ENCODE measurements around the gene MGLL. TPM values are rescaled to one million over a fixed set of nuclear protein-coding genes. Genes with fewer than 3 reads are reported as not detected.

MGLL gene
- total and polyA plus RNA-seq, 9 of the 15 experiments (the other 6 are each of a cell fraction or from before 2014, with no cell fraction given): 0.12 to 0.32 (median 0.18) TPM; not detected in 6

DNA sequence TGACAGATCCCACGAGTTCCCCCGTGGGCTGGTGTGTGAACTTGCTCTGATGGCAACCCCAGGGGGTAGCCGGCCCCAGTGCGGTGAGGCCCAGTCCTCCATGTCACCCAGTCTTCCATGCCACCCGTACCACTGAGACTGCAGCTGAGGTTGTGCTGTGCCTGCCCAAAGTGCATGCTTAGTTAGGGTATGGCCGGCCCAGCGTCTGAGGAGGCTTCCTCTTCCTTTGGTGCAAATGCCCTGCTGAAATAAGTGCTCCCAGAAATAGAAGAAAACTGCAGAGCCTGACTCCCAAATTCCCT is 31.5 kb downstream of the MGLL start:
- FAIRE-seq (no peak), ATAC-seq (no peak), DNase-seq (ENCODE audit: extremely low read depth in 1 of 4, low spot score in 3 of 4) (no peak)
- Histone ChIP-seq H3K4me3 (no peak overlapping the region), H3K4me1 (replicated peaks in 1 of 2; ENCODE audit: control insufficient read depth in 2 of 2, insufficient read depth in 2 of 2, low read length in 2 of 2) (no peaks in the 10 kb centered on the region; a peak in 1 of 5 replicates), H3K36me3 (ENCODE audit: control insufficient read depth, insufficient read depth, low read length) (no peaks in the 10 kb centered on the region), H3K79me2 (ENCODE audit: control insufficient read depth, insufficient read depth, low read length) (no peaks in the 10 kb centered on the region), H3K9me3 (replicated peaks; ENCODE audit: control insufficient read depth, insufficient read depth, low read depth, low read length) (no peaks in the 10 kb centered on the region), H3K27ac (ENCODE audit: extremely low read depth, low read depth, low read length) (no peak overlapping the region), H3K4me2 (ENCODE audit: insufficient read depth, low read length) (no peak overlapping the region), H4K20me1 (replicated peaks; ENCODE audit: control insufficient read depth, insufficient read depth, low read length) (no peaks in the 10 kb centered on the region; the same call in 1 of the 2 replicates), H3K9me1 (ENCODE audit: control insufficient read depth, insufficient read depth, low read length) (no peaks in the 10 kb centered on the region), H3K9ac (ENCODE audit: insufficient read depth in 1 of 2, low read depth in 2 of 2, low read length in 2 of 2) (no peak overlapping the region), H3K27me3 (ENCODE audit: control insufficient read depth in 2 of 2, insufficient read depth in 2 of 2, low read length in 2 of 2) (peaks cover 15 to 62% of the 10 kb centered on the region in 2 experiments; a peak in 3 of 5 replicates), H2AFZ (ENCODE audit: low read depth, low read length) (no peak overlapping the region)
- POLR2A ChIA-PET: no interaction called here
- CTCF ChIA-PET (ENCODE audit: low intra/inter-chr PET ratio): no interaction called here
- WGBS (ENCODE audit: insufficient coverage, low coverage, missing lambda C conversion rate): 0% methylated on average over 6 of the region's 7 CpGs
- in situ Hi-C loops (cut with MboI) (no loop called here), intact Hi-C loops (cut with micrococcal nuclease) (no loop called here)
- BruUV-seq (replicated peaks): no TSS peak
- TF ChIP-seq ZNF408 (CRISPR knock-in tag; IDR thresholded peaks at IDR 0.05; ENCODE audit: low read depth) (no peak), SMAD4 (CRISPR knock-in tag; conservative IDR thresholded peaks at IDR 0.05) (no peak), MCM7 (IDR thresholded peaks at IDR 0.05) (no peak), ZNF586 (CRISPR knock-in tag; conservative IDR thresholded peaks at IDR 0.05) (no peak)

DNA sequence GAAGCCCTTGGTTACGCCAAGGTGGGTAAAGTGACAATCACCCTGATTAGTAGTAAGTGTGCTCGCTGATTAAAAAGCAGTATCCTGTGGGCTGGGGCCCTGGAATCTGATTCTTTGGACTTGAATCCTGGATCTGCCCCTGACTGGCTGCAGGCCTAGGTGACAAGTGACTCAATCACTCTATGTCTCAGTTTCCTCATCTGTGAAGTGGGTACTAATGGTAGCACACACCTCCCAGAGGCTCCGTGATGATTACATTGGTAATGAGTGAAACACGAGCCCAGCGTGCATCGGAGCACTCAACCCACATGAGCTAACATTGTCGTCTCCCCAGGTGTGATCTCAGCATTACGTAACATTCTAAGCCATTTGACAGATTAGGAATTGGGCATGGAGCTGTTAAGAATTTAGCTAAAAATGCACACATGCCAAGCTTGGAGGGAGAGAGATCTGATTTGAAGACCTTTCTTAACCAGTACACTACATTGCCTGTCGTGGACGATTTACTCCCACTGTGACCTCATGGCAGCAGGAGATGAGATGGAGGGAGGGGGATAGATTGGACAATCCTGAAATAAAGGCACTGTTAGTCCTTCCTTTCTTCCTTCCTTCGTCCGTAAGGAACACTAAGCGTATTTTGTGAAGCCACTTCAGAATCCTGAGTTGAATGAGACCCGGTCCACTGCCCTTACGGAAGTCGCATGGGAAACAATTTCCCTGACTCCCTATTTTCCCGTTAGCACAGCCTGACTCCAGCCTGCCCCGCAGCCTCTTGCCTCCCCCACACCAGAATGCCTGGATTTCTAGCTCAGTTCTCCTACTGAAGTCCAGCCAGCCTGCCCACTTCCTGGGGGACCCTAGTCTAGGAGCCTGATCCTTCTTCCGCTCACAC is 32.1 kb downstream of the MGLL start:
- H3K27ac ChIP-seq (ENCODE audit: extremely low read depth, low read depth, low read length): no peak overlapping the region
- 4% methylated on average over 17 of the region's 19 CpGs for WGBS (ENCODE audit: insufficient coverage, low coverage, missing lambda C conversion rate)
- H3K36me3 ChIP-seq (ENCODE audit: control insufficient read depth, insufficient read depth, low read length): no peaks in the 10 kb centered on the region
- H2AFZ ChIP-seq (ENCODE audit: low read depth, low read length): no peak overlapping the region
- in situ Hi-C loops (cut with MboI): no loop called here
- ChIA-PET CTCF (ENCODE audit: low intra/inter-chr PET ratio) (no interaction called here), POLR2A (no interaction called here)
- H3K4me2 ChIP-seq (ENCODE audit: insufficient read depth, low read length): no peak overlapping the region
- no peaks in the 10 kb centered on the region for H3K9me1 ChIP-seq (ENCODE audit: control insufficient read depth, insufficient read depth, low read length)
- FAIRE-seq (no peak), ATAC-seq (no peak), DNase-seq (ENCODE audit: extremely low read depth in 1 of 4, low spot score in 3 of 4) (no peak)
- H4K20me1 ChIP-seq (replicated peaks; ENCODE audit: control insufficient read depth, insufficient read depth, low read length): no peaks in the 10 kb centered on the region; the same call in 1 of the 2 replicates
- H3K4me3 ChIP-seq: no peak overlapping the region
- no peaks in the 10 kb centered on the region for H3K9me3 ChIP-seq (replicated peaks; ENCODE audit: control insufficient read depth, insufficient read depth, low read depth, low read length)
- no peak overlapping the region for H3K9ac ChIP-seq (ENCODE audit: insufficient read depth in 1 of 2, low read depth in 2 of 2, low read length in 2 of 2)
- H3K79me2 ChIP-seq (ENCODE audit: control insufficient read depth, insufficient read depth, low read length): no peaks in the 10 kb centered on the region
- peaks cover 15 to 68% of the 10 kb centered on the region in 2 experiments; a peak in 4 of 5 replicates for H3K27me3 ChIP-seq (ENCODE audit: control insufficient read depth in 2 of 2, insufficient read depth in 2 of 2, low read length in 2 of 2)
- intact Hi-C loops (cut with micrococcal nuclease): no loop called here
- BruUV-seq (replicated peaks): no TSS peak
- no peak for TF ChIP-seq MIER1 (IDR thresholded peaks at IDR 0.05; ENCODE audit: low read depth)
- peak; percentile 65 for TF ChIP-seq RBM25 (IDR thresholded peaks at IDR 0.05; ENCODE audit: low read depth, low read length, severe bottlenecking)
- H3K4me1 ChIP-seq (replicated peaks in 1 of 2; ENCODE audit: control insufficient read depth in 2 of 2, insufficient read depth in 2 of 2, low read length in 2 of 2): no peaks in the 10 kb centered on the region; a peak in 1 of 5 replicates
